Mucosa of descending colon (tissue), 3 donors: ENCODE data around the gene POU6F2. TPM values are rescaled to one million over a fixed set of nuclear protein-coding genes. Genes with fewer than 3 reads are reported as not detected.

Experiments used
- ATAC-seq: fragments of 200-7000 bp; cut with Tn5 transposase; one replicate; pipeline ENCODE4 v1.9.1; 2020; ENCODE audit warnings: mild to moderate bottlenecking, moderate library complexity
- DNase-seq, 3 donors: peaks; one replicate each; pipeline ENCODE4 v3.0.0-alpha.2; 2020
- H3K36me3 ChIP-seq: fragments of 200-600 bp; one replicate; pipeline ENCODE4 v1.8.0; 2021; ENCODE audit warnings: low read depth, mild to moderate bottlenecking
- H3K4me1 ChIP-seq: fragments of 200-600 bp; one replicate; pipeline ENCODE4 v1.8.0; 2021; ENCODE audit warnings: low read depth, mild to moderate bottlenecking
- H3K4me3 ChIP-seq: fragments of 200-600 bp; one replicate; pipeline ENCODE4 v1.8.0; 2021; ENCODE audit warnings: mild to moderate bottlenecking
- H3K9me3 ChIP-seq: fragments of 200-600 bp; one replicate; pipeline ENCODE4 v1.8.0; 2021; ENCODE audit warnings: mild to moderate bottlenecking
- CTCF ChIP-seq: fragments of 200-600 bp; IDR thresholded peaks from one replicate; pipeline ENCODE4 v1.8.0; 2022; ENCODE audit warnings: antibody characterized with exemption, mild to moderate bottlenecking
- intact Hi-C, 2 donors: fragments of 100-400 bp; cut with DNase I in 1 of 2; cut with micrococcal nuclease in 1 of 2; formaldehyde crosslinking; loops; one replicate each; pipeline versions ENCODE4 v1.11.0 to v1.11.1; 2022; cut with DNase I, micrococcal nuclease
- total RNA-seq, 3 donors: library from RNA; stranded (reverse); fragmentation: NEBNext Ultra II Directional in 2 of 3; extraction: Animal tissue kit (Norgen Biotek cat#: 25700) in 2 of 3; gene quantifications; one replicate each; pipeline versions ENCODE4 v1.2.1 to v1.2.4, GENCODE V29; 2021 to 2023
- donor health status: DM: no; HTN: no; CAD: no; lungs with moderate emphysema.
- donor health status: DM: no; HTN: no; CAD: no.
- donor health status: DM: no; HTN: yes; CAD: no.

Gene POU6F2
- total RNA-seq, 3 donors from 2014 or later, result 0.90 TPM; not detected in 2

- Histone ChIP-seq H3K4me1 (no peaks in the 10 kb centered on the region), H3K4me3 (no peak overlapping the region), H3K9me3 (no peaks in the 10 kb centered on the region), H3K36me3 (no peaks in the 10 kb centered on the region)
- no peak for ATAC-seq
- DNase-seq, result no peak
- intact Hi-C loops, result no loop called here
- TF ChIP-seq CTCF, result no peak
Measured at GRCh38 chr7:39084349-39084748, 106.6 kb downstream of the POU6F2 start.

- ATAC-seq, result no peak
- DNase-seq, result no peak
- H3K4me1 ChIP-seq, result no peaks in the 10 kb centered on the region
- no peak for TF ChIP-seq CTCF
- H3K36me3 ChIP-seq, result no peaks in the 10 kb centered on the region
- intact Hi-C loops, result no loop called here
- no peak overlapping the region for H3K4me3 ChIP-seq
- no peaks in the 10 kb centered on the region for H3K9me3 ChIP-seq
Measured at GRCh38 chr7:39085189-39085588, 107.5 kb downstream of the POU6F2 start.

- H3K4me1 ChIP-seq, result no peaks in the 10 kb centered on the region
- no peaks in the 10 kb centered on the region for H3K36me3 ChIP-seq
- no peak overlapping the region for H3K4me3 ChIP-seq
- TF ChIP-seq CTCF, result no peak
- no peaks in the 10 kb centered on the region for H3K9me3 ChIP-seq
- intact Hi-C loops, result no loop called here
- ATAC-seq (no peak), DNase-seq (no peak)
Measured at GRCh38 chr7:39085590-39086049, 107.9 kb downstream of the POU6F2 start.

- ATAC-seq (no peak), DNase-seq (no peak)
- intact Hi-C loops, result no loop called here
- Histone ChIP-seq H3K4me3 (no peak overlapping the region), H3K4me1 (no peaks in the 10 kb centered on the region), H3K36me3 (no peaks in the 10 kb centered on the region), H3K9me3 (no peaks in the 10 kb centered on the region)
- TF ChIP-seq CTCF, result no peak
Measured at GRCh38 chr7:39086638-39087360, 109.1 kb downstream of the POU6F2 start.

GRCh38 chr7:39088730-39089593 lies 111.3 kb downstream of the POU6F2 start:
- intact Hi-C loops, result no loop called here

More at GRCh38 chr7:39088730-39089593, 111.3 kb downstream of the POU6F2 start:
- H3K4me1 ChIP-seq, result no peaks in the 10 kb centered on the region
- no peak overlapping the region for H3K4me3 ChIP-seq
- no peak for ATAC-seq
- no peak for TF ChIP-seq CTCF
- no peaks in the 10 kb centered on the region for H3K9me3 ChIP-seq
- no peak for DNase-seq
- no peaks in the 10 kb centered on the region for H3K36me3 ChIP-seq
